DMS114 treated with DMSO at 0.1 percent for 48 hours (cell line): ENCODE measurements around the gene LMTK2.

Experiments
- DNase-seq: peaks from one replicate; lab custom pipeline; 2025; ENCODE audit not compliant: unreplicated experiment; lab: John Stamatoyannopoulos, UW

LMTK2 gene

GRCh38 chr7:98137134-98137825, 30.6 kb downstream of the LMTK2 start:
- no peak for DNase-seq

- no peak for DNase-seq
Measured at GRCh38 chr7:98137826-98138151, 31.1 kb downstream of the LMTK2 start.

- DNase-seq = no peak
Measured at GRCh38 chr7:98138672-98139071, 32.0 kb downstream of the LMTK2 start.

GRCh38 chr7:98142658-98143057, 36.0 kb downstream of the LMTK2 start:
- DNase-seq = no peak

- DNase-seq = no peak
Measured at GRCh38 chr7:98148607-98149006, 41.9 kb downstream of the LMTK2 start.

- no peak for DNase-seq
Measured at GRCh38 chr7:98149116-98149692, 42.5 kb downstream of the LMTK2 start.

- DNase-seq = no peak
Measured at GRCh38 chr7:98151884-98152283, 45.2 kb downstream of the LMTK2 start.

- no peak for DNase-seq
Measured at GRCh38 chr7:98156700-98157099, 50.0 kb downstream of the LMTK2 start.

- no peak for DNase-seq
Measured at GRCh38 chr7:98157761-98158160, 51.1 kb downstream of the LMTK2 start.

GRCh38 chr7:98162758-98163157, 56.1 kb downstream of the LMTK2 start:
- no peak for DNase-seq

GRCh38 chr7:98163269-98163668, 56.6 kb downstream of the LMTK2 start:
- no peak for DNase-seq

- DNase-seq = no peak
Measured at GRCh38 chr7:98163704-98164494, 57.2 kb downstream of the LMTK2 start.

- DNase-seq = no peak
Measured at GRCh38 chr7:98165827-98166667, 59.4 kb downstream of the LMTK2 start.

GRCh38 chr7:98166668-98166970, 60.0 kb downstream of the LMTK2 start:
- DNase-seq = no peak

- no peak for DNase-seq
Measured at GRCh38 chr7:98167653-98168052, 61.0 kb downstream of the LMTK2 start.

- peak; percentile 23 for DNase-seq
Measured at GRCh38 chr7:98168181-98168903, 61.7 kb downstream of the LMTK2 start.

- DNase-seq = no peak
Measured at GRCh38 chr7:98168904-98169621, 62.4 kb downstream of the LMTK2 start.

- DNase-seq = no peak
Measured at GRCh38 chr7:98170966-98171365, 64.3 kb downstream of the LMTK2 start.

- DNase-seq = no peak
Measured at GRCh38 chr7:98171449-98171848, 64.8 kb downstream of the LMTK2 start.
